ENCODE results near the gene MCM5.

GRCh38 chr22:35380013-35380412, 19.9 kb upstream of the MCM5 start:
- TF ChIP-seq TAF1 (IDR thresholded peaks at IDR 0.05; ENCODE audit: low read depth, low read length) (no peak), POLR2A (IDR thresholded peaks at IDR 0.05; ENCODE audit: low read depth, low read length) (no peak), POLR2AphosphoS5 (IDR thresholded peaks at IDR 0.05; ENCODE audit: low read depth, low read length) (no peak)
